ENCODE data around the gene NPIPA5. TPM values are rescaled to one million over a fixed set of nuclear protein-coding genes. Genes with fewer than 3 reads are reported as not detected.
"Not testable (repeated sequence)": the region's sequence is repeated elsewhere in the genome, so short reads cannot be mapped to it uniquely, and the experiment has no call there.

Gene NPIPA5
- total RNA-seq, 1 donor from 2014 or later = not detected

DNA sequence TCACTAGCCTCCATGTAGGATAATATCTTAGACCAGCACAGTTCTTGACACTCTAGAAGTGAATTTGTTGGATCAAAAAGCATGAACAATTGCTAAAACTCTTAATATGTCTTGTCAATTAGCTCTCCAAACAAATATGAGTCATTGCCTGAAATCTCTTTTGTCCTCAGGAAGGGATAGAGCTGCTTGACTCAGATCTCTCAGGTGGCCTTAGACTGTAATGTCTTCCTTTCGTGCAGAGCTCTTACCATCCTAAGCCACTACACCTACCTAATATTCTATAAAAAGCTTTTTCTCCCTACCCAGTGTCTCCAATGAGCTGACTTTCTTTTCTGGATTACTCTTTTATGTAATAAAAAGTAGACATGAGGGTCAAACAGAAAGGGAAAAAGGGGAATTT, 63.5 kb downstream of the NPIPA5 start:
- not testable (repeated sequence) for H3K36me3 ChIP-seq; H3K4me1 Mint-ChIP-seq; DNase-seq (ENCODE audit: low spot score); H3K4me3 Mint-ChIP-seq; H3K4me2 ChIP-seq; H3F3A ChIP-seq (ENCODE audit: low read depth); H3K27me3 ChIP-seq; H3K27ac ChIP-seq; H3K9me3 Mint-ChIP-seq; H3K4me1 ChIP-seq; H3K27me3 Mint-ChIP-seq (ENCODE audit: insufficient read depth, low read depth); H2AFZ ChIP-seq (replicated peaks); H3K36me3 Mint-ChIP-seq; H3K4me3 ChIP-seq; H4K20me1 ChIP-seq (ENCODE audit: low read depth); H3K9ac ChIP-seq; H3K79me2 ChIP-seq (ENCODE audit: low read depth); H3K27ac Mint-ChIP-seq; H3K9me3 ChIP-seq (ENCODE audit: low read depth)

Other genes starting within 250 kb of the NPIPA5 start
- gene MPV17L, start 17.5 kb upstream of the NPIPA5 start, total RNA-seq (ENCODE audit: low replicate concordance) = 0.30 and 0.87 TPM in 2 replicates
- gene BMERB1, start 56.3 kb upstream of the NPIPA5 start, total RNA-seq (ENCODE audit: low replicate concordance) = 39.0 and 44.6 TPM in 2 replicates

All from neural progenitor cell (in vitro differentiated cells).